Measurements from ENCODE around the gene CCDC70. TPM values are rescaled to one million over a fixed set of nuclear protein-coding genes. Genes with fewer than 3 reads are reported as not detected.

CCDC70 gene
- total RNA-seq, 4 donors from 2014 or later: not detected

DNA sequence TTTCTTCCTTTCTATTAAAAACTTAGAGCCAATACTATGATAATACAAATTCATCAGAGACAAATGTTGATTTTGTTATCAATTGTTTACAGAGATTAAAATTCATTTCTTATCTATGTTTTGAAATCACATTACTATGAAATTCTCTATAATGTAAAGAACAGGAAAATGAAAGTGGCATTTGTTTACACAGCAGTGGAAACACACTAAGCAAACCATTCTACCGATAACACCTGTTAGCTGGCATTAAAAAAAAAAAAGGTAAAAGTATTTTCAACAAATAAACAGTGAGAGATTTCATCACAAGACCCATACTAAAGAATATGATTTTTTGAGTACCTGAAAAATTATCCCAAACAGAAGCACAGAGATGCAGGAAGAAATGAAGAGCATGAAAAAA is 4.8 kb upstream of the CCDC70 start:
- ATAC-seq (ENCODE audit: low FRiP score) (no peak), DNase-seq (ENCODE audit: low spot score) (no peak)
- TF ChIP-seq, protein P1, sequence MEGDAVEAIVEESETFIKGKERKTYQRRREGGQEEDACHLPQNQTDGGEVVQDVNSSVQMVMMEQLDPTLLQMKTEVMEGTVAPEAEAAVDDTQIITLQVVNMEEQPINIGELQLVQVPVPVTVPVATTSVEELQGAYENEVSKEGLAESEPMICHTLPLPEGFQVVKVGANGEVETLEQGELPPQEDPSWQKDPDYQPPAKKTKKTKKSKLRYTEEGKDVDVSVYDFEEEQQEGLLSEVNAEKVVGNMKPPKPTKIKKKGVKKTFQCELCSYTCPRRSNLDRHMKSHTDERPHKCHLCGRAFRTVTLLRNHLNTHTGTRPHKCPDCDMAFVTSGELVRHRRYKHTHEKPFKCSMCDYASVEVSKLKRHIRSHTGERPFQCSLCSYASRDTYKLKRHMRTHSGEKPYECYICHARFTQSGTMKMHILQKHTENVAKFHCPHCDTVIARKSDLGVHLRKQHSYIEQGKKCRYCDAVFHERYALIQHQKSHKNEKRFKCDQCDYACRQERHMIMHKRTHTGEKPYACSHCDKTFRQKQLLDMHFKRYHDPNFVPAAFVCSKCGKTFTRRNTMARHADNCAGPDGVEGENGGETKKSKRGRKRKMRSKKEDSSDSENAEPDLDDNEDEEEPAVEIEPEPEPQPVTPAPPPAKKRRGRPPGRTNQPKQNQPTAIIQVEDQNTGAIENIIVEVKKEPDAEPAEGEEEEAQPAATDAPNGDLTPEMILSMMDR (IDR thresholded peaks at IDR 0.05): no peak

DNA sequence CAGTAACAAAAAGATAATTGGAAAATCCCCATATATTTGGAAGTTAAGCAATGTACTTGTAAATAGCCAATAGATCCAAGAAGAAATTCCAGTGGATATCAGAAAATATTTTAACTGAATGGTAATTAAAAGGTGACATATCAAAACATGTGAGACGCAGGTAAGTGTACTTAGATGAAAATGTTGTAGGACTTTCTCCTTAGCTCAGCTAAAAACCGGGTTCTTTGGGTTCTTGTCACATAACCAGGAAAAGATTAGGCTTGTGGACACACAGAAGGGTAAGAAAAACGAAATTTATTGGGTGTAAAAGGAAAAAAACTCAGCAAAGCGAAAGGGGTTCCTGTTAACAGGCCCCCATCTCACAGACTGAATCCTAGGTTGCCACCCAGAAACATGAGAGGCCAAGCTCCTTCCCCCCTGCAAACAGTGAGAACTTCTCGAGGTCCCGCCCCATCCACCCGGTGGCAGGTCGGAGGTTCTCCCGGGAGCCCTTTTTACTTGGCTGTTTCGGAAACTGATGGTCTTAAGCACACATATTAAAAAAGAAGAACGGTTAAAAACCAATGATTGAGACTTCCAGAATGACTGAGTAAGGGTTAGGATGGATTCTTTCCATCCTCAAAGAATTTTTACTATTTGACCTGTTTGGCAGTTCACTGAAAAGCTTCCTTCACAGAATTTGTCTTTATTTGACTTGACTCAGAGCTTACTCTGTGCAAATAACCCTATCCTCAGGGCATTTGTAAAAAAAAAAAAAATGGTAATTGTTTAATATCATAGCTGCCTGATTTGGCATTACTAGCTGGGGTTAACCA is 3.1 kb upstream of the CCDC70 start:
- TF ChIP-seq, protein P1 (IDR thresholded peaks at IDR 0.05): no peak
- ATAC-seq (ENCODE audit: low FRiP score) (no peak), DNase-seq (ENCODE audit: low spot score) (no peak)

DNA sequence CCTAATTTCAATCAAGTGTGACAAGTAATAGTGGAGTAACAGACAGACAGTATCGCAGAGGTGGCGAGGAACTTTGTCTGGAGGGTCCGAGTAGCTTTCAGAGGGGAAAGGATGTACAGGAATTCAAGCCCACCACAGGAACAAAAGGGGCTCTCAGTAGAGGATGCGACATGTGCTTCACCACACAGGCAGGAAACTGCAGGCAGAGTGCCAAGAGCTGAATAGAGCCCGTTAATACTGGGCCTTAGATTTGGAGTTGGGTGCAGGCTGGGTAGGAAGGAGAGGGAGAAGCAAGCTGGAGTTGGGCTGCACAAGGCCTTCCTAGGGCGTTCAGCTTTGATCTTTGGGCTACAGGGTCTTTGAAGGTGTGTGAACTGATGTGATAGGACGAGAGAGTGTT is 1.2 kb downstream of the CCDC70 start:
- DNase-seq (ENCODE audit: low spot score) (no peak), ATAC-seq (ENCODE audit: low FRiP score) (no peak)
- TF ChIP-seq, protein P1 (IDR thresholded peaks at IDR 0.05): no peak

DNA sequence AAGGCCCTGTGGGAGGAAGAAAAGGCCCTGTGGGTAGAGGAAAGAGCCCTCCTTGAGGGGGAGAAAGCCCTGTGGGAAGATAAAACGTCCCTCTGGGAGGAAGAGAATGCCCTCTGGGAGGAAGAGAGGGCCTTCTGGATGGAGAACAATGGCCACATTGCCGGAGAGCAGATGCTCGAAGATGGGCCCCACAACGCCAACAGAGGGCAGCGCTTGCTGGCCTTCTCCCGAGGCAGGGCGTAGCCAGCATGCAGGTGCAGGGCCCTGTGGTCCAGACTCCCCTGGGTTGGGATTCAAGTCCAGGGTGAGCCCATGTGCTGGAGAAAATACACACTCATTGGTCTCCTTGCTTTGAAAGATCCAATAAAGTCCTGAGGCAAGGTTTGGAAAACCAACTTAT is 4.1 kb downstream of the CCDC70 start:
- TF ChIP-seq, protein P1 (IDR thresholded peaks at IDR 0.05): no peak
- no peak for DNase-seq (ENCODE audit: low spot score)
- ATAC-seq (ENCODE audit: low FRiP score): no peak

DNA sequence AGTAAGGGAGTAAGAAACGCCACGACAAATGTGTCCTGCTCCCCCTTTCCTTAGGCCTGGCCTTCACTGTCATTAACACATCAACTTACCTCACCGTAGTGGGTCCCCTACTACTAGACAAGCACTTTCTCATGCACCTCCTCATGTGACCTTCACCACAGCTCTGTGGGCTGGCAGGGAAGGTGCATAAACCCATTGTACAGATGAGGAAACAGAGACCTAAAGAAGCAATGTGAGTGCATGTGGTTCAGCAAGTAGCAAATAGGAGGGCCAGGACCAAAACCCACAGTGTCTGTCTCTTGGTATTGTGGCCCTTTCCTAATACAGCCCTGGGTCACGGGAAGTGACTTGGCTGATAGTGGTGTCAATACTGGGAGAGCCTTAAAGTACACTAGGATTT is 5.3 kb downstream of the CCDC70 start:
- ATAC-seq (ENCODE audit: low FRiP score): no peak
- DNase-seq (ENCODE audit: low spot score): no peak
- TF ChIP-seq, protein P1 (IDR thresholded peaks at IDR 0.05): no peak

DNA sequence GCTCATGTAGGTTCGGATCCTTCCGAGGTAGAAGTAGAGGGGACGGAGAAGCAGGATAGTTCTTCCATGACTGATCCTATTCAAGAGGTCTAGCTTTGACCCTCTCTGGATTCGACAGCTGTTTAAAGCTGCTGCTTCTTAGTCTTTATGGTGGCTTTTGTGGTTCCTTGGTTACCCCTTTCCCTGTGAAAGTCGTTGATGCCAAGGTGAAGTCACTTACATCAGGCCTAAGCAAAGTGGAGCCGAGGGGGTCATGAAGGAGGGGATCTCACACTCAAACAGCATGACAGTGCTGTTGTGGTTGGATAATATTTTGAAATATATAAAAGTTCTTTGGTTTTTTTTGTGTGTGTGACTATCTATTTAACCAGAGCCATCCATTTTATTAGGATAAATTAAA is 8.1 kb downstream of the CCDC70 start:
- ATAC-seq (ENCODE audit: low FRiP score) (no peak), DNase-seq (ENCODE audit: low spot score) (no peak)
- TF ChIP-seq, protein P1 (IDR thresholded peaks at IDR 0.05): no peak

DNA sequence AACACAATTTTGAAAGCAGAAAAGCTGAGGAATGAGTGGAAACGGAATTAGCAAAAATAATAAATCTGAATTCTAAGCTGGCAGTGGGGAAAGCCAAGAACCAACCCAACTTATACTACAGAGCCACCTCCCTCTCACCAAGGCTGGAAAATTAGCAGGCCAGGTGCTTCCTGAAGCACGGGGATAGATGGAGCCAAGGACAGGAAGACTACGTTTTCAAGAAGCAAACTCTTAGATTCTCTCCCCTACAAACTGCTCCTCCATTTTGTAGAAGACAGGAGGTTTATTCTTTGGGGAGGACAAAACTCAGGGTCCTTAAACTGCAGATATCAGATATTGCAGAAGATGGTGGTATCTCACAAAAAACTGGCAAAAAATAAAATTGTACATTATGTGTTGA is 8.8 kb downstream of the CCDC70 start:
- ATAC-seq (ENCODE audit: low FRiP score) (no peak), DNase-seq (ENCODE audit: low spot score) (no peak)
- TF ChIP-seq, protein P1 (IDR thresholded peaks at IDR 0.05): no peak

All from omental fat pad (tissue), 4 donors.